NCI-H526 treated with DMSO at 0.1 percent for 48 hours (cell line): ENCODE results near the gene AK1.
"Not testable (repeated sequence)": the region's sequence is repeated elsewhere in the genome, so short reads cannot be mapped to it uniquely, and the experiment has no call there.

Experiments used
- DNase-seq: peaks from one replicate; lab custom pipeline; 2025; lab: John Stamatoyannopoulos, UW

Gene AK1

GRCh38 chr9:127847833-127848755 is 29.4 kb downstream of the AK1 start:
- DNase-seq: no peak

- no peak for DNase-seq
Observed at GRCh38 chr9:127847178-127847510, 30.3 kb downstream of the AK1 start.

GRCh38 chr9:127846443-127847177 is 30.9 kb downstream of the AK1 start:
- no peak for DNase-seq

GRCh38 chr9:127845619-127846018 is 31.9 kb downstream of the AK1 start:
- DNase-seq: not testable (repeated sequence)

- DNase-seq: no peak
Observed at GRCh38 chr9:127844821-127845359, 32.6 kb downstream of the AK1 start.

- DNase-seq: no peak
Observed at GRCh38 chr9:127841087-127841835, 36.2 kb downstream of the AK1 start.

- DNase-seq: no peak
Observed at GRCh38 chr9:127838375-127839078, 38.9 kb downstream of the AK1 start.

GRCh38 chr9:127837346-127837745 is 40.1 kb downstream of the AK1 start:
- no peak for DNase-seq

- DNase-seq: not testable (repeated sequence)
Observed at GRCh38 chr9:127836561-127836960, 40.9 kb downstream of the AK1 start.

GRCh38 chr9:127835991-127836516 is 41.4 kb downstream of the AK1 start:
- no peak for DNase-seq

GRCh38 chr9:127833555-127833954 is 43.9 kb downstream of the AK1 start:
- DNase-seq: no peak

GRCh38 chr9:127832248-127832647 is 45.2 kb downstream of the AK1 start:
- no peak for DNase-seq

- no peak for DNase-seq
Observed at GRCh38 chr9:127829205-127829906, 48.1 kb downstream of the AK1 start.

- no peak for DNase-seq
Observed at GRCh38 chr9:127828262-127829031, 49.0 kb downstream of the AK1 start.

GRCh38 chr9:127826253-127826913 is 51.1 kb downstream of the AK1 start:
- no peak for DNase-seq

- no peak for DNase-seq
Observed at GRCh38 chr9:127825319-127826051, 52.0 kb downstream of the AK1 start.

- no peak for DNase-seq
Observed at GRCh38 chr9:127822108-127822507, 55.4 kb downstream of the AK1 start.

GRCh38 chr9:127818574-127818973 is 58.9 kb downstream of the AK1 start:
- DNase-seq: no peak
